OCI-LY7 (cell line): ENCODE measurements around the gene HOXC10. TPM values are rescaled to one million over a fixed set of nuclear protein-coding genes. Genes with fewer than 3 reads are reported as not detected.

Source experiments
- BruUV-seq: library from RNA; stranded (reverse); fragments of 400-500 nt; replicated peaks from 2 replicates; lab custom pipeline; 2021; lab: Mats Ljungman, UMichigan
- CTCF ChIA-PET: fragments of 300-600 bp; sonication (Branson Sonifier 250); formaldehyde crosslinking; loops from one replicate; lab custom pipeline; 2022; ENCODE audit warnings: antibody characterized with exemption; ENCODE audit not compliant: unreplicated experiment; lab: Charles Lee
- POLR2A ChIA-PET: fragments of 300-600 bp; sonication (Branson Sonifier 250); formaldehyde crosslinking; loops from one replicate; lab custom pipeline; 2022; ENCODE audit warnings: antibody characterized with exemption; lab: Charles Lee
- DNase-seq: peaks from one replicate; pipeline ENCODE4 v3.0.0-alpha.2; 2015; ENCODE audit warnings: low spot score
- H2AFZ ChIP-seq: fragments of 200-600 bp; sonication (generic), shearing (Covaris generic); 2 replicates; pipeline ENCODE4 v1.6.1; 2014; ENCODE audit warnings: mild to moderate bottlenecking, antibody characterized with exemption, low read length, moderate library complexity
- H3K27ac ChIP-seq: fragments of 200-600 bp; sonication (generic); 2 replicates; pipeline ENCODE4 v1.5.1; 2014; ENCODE audit warnings: mixed run types, low read depth, mild to moderate bottlenecking, moderate library complexity, low read length, inconsistent platforms; ENCODE audit not compliant: poor library complexity, severe bottlenecking
- H3K36me3 ChIP-seq: fragments of 200-600 bp; sonication (generic); 2 replicates; pipeline ENCODE4 v1.6.1; 2014; ENCODE audit warnings: mild to moderate bottlenecking, antibody characterized with exemption, low read length, moderate library complexity, mixed read lengths; ENCODE audit not compliant: insufficient read depth
- H3K4me1 ChIP-seq: fragments of 200-600 bp; sonication (generic); 2 replicates; pipeline ENCODE4 v1.5.1; 2014; ENCODE audit warnings: mild to moderate bottlenecking, low read length; ENCODE audit not compliant: insufficient read depth, poor library complexity, severe bottlenecking
- H3K4me2 ChIP-seq: fragments of 200-600 bp; sonication (generic); 2 replicates; pipeline ENCODE4 v1.6.1; 2014; ENCODE audit warnings: mild to moderate bottlenecking, low read length
- H3K4me3 ChIP-seq: fragments of 200-600 bp; sonication (generic); 2 replicates; pipeline ENCODE4 v1.5.1; 2014; ENCODE audit warnings: mild to moderate bottlenecking, low read depth, low read length; ENCODE audit not compliant: poor library complexity, severe bottlenecking
- H3K79me2 ChIP-seq: fragments of 200-600 bp; sonication (generic); 2 replicates; pipeline ENCODE4 v1.6.1; 2016; ENCODE audit warnings: low read depth, mild to moderate bottlenecking, low read length, moderate library complexity, mixed read lengths; ENCODE audit not compliant: insufficient read depth
- H3K9me2 ChIP-seq: fragments of 200-600 bp; sonication (generic); 2 replicates; pipeline ENCODE4 v1.6.1; 2016; ENCODE audit warnings: mild to moderate bottlenecking, low read length, mixed read lengths; ENCODE audit not compliant: insufficient read depth
- H3K9me3 ChIP-seq: fragments of 200-600 bp; sonication (generic); 2 replicates; pipeline ENCODE4 v1.6.1; 2014; ENCODE audit warnings: mild to moderate bottlenecking, mixed run types, low read length, mixed read lengths
- H4K20me1 ChIP-seq: fragments of 200-600 bp; sonication (generic); 2 replicates; pipeline ENCODE4 v1.6.1; 2014; ENCODE audit warnings: mild to moderate bottlenecking, antibody characterized with exemption, low read length, moderate library complexity, mixed read lengths; ENCODE audit not compliant: insufficient read depth
- EZH2phosphoT487 ChIP-seq: fragments of 200-600 bp; sonication (generic); IDR thresholded peaks from 2 replicates; pipeline ENCODE4 v1.6.1; 2018; ENCODE audit warnings: low read depth, borderline replicate concordance, mild to moderate bottlenecking, mixed run types, antibody characterized with exemption, low read length, moderate library complexity, mixed read lengths
- intact Hi-C: fragments of 100-400 bp; cut with micrococcal nuclease; formaldehyde crosslinking; loops from one replicate; pipeline ENCODE4 v1.10.0; 2022; ENCODE audit not compliant: unreplicated experiment
- total RNA-seq, 2 experiments: library from RNA; depleted of rRNA in 1 of 2; stranded (reverse); fragments of >200 nt in 1 of 2; shearing (Covaris generic) in 1 of 2; gene quantifications; 2 replicates each; pipeline ENCODE4 v1.2.3, GENCODE V29; 2014 to 2022
- TF ChIP-seq, protein P1 (sequence below): fragments of 200-600 bp; sonication (generic); conservative IDR thresholded peaks from 2 replicates; pipeline ENCODE4 v1.5.1; 2014; ENCODE audit warnings: mild to moderate bottlenecking, antibody characterized with exemption, low read length, moderate library complexity, mixed read lengths

Gene HOXC10
- total RNA-seq, 2 experiments from 2014 or later, result 0.25 to 0.28 TPM

DNA sequence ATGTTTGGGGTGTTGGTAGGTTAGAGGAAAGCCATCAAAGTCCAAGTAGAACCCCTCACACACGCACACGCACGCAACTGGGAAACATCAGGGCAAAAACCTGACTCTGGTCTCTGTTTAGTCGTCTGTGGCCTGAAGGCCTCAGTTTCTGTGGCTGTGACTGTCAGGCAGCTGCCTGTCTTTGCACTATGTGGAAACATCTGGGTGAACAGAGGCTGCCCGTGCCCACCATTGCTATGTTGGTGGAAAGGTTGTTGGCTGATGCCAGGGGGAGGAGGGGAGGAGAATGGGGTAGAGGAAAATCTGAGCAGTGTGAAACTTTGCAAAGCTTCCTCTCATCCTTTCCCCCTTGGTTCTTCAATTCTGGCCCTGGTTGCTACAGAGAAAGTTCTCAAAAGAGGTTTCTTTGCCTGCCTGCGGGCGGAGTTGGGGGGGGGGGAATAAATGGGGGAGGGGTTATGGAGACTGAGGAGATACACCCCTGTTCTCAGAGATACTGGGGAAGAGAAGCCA, 7.5 kb downstream of the HOXC10 start:
- no TSS peak for BruUV-seq
- no peak for TF ChIP-seq EZH2phosphoT487
- TF ChIP-seq, protein P1, sequence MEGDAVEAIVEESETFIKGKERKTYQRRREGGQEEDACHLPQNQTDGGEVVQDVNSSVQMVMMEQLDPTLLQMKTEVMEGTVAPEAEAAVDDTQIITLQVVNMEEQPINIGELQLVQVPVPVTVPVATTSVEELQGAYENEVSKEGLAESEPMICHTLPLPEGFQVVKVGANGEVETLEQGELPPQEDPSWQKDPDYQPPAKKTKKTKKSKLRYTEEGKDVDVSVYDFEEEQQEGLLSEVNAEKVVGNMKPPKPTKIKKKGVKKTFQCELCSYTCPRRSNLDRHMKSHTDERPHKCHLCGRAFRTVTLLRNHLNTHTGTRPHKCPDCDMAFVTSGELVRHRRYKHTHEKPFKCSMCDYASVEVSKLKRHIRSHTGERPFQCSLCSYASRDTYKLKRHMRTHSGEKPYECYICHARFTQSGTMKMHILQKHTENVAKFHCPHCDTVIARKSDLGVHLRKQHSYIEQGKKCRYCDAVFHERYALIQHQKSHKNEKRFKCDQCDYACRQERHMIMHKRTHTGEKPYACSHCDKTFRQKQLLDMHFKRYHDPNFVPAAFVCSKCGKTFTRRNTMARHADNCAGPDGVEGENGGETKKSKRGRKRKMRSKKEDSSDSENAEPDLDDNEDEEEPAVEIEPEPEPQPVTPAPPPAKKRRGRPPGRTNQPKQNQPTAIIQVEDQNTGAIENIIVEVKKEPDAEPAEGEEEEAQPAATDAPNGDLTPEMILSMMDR, result no peak
- DNase-seq, result no peak
- H3K4me3 ChIP-seq, result no peak overlapping the region
- no peak overlapping the region for H3K27ac ChIP-seq
- no peaks in the 10 kb centered on the region for H3K79me2 ChIP-seq
- intact Hi-C loops, result no loop called here
- CTCF ChIA-PET, result no interaction called here
- no peaks in the 10 kb centered on the region for H4K20me1 ChIP-seq
- no peak overlapping the region for H2AFZ ChIP-seq
- H3K9me3 ChIP-seq, result no peaks in the 10 kb centered on the region
- no peaks in the 10 kb centered on the region for H3K9me2 ChIP-seq
- POLR2A ChIA-PET, result interaction anchor here (0.6 kb wide), 3 partner anchors 72 to 299 kb away, joined by 3 read pairs; no protein-coding TSS in a partner anchor
- H3K36me3 ChIP-seq, result no peaks in the 10 kb centered on the region
- H3K4me1 ChIP-seq, result peaks cover 27% of the 10 kb centered on the region
- H3K4me2 ChIP-seq, result no peak overlapping the region

DNA sequence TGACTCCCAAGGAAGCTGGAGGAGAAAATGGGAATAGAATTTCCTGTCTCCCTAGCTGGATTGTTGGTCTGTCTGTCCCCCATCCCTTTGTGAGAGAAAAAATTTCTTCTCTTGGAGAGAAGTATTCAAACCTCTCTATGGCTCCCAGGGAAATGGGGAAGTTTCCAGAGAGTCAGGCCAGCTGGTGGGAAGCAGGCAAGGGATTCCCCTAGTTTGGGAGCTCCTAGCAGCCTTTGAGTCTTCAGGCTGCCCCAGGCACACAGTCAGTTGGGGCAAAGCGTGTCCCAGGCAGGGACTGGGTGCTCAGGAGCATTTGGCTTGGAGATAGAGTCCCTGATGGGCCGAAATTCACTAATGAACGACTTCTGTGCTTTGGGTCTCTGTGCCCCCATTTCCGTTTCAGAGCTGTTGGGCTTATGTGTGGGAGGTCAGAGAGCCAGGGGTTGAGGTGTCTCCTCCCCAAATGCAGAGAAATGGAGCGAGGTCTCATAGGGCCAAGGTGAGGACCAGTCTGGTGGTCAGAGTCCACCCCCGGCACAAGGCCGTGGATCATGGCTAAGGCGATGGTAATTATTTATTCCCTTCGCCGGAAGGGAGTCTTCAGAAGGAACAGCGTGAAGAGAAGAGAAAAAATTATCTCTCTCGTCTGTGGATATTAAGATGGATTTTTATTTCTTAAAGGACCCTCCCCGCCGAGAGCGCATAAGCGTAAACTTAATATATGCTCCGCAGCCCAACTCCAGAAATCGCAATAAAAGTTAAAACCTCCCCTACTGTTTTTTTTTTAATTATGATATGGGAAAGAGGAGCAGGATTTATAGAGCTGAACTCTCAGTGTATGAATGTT, 8.4 kb downstream of the HOXC10 start:
- TF ChIP-seq, protein P1, result no peak
- TF ChIP-seq EZH2phosphoT487, result no peak
- no peak for DNase-seq
- CTCF ChIA-PET, result no interaction called here
- Histone ChIP-seq H3K27ac (no peak overlapping the region), H2AFZ (no peak overlapping the region), H3K36me3 (no peaks in the 10 kb centered on the region), H3K9me3 (no peaks in the 10 kb centered on the region), H3K4me2 (no peak overlapping the region), H3K4me3 (no peak overlapping the region), H3K4me1 (peaks cover 18% of the 10 kb centered on the region), H3K79me2 (no peaks in the 10 kb centered on the region), H4K20me1 (no peaks in the 10 kb centered on the region), H3K9me2 (no peaks in the 10 kb centered on the region)
- no TSS peak for BruUV-seq
- POLR2A ChIA-PET, result no interaction called here
- intact Hi-C loops, result no loop called here

DNA sequence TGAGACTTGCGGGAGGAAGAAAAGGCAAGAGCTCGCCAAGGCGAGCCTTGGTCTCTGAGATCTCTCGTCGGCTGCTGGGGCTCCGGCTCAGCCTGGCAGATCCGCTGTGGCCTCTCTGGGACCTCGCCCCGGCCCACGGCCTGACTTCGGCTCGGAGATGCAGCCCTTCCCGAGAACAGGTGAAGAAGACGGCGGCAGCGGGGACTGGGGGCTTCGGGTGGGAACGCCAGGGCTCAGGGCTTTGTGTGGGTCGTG, 9.0 kb downstream of the HOXC10 start:
- Histone ChIP-seq H3K27ac (no peak overlapping the region), H3K9me2 (no peaks in the 10 kb centered on the region), H3K4me1 (peaks cover 13% of the 10 kb centered on the region), H3K9me3 (no peaks in the 10 kb centered on the region), H3K79me2 (no peaks in the 10 kb centered on the region), H2AFZ (no peak overlapping the region), H4K20me1 (no peaks in the 10 kb centered on the region), H3K4me3 (no peak overlapping the region), H3K4me2 (no peak overlapping the region), H3K36me3 (no peaks in the 10 kb centered on the region)
- intact Hi-C loops, result no loop called here
- DNase-seq, result no peak
- BruUV-seq, result no TSS peak
- TF ChIP-seq EZH2phosphoT487, result no peak
- TF ChIP-seq, protein P1, result no peak
- ChIA-PET CTCF (no interaction called here), POLR2A (no interaction called here)
